GM12874 (cell line): Measurements from ENCODE around the gene LMTK2.

Experiments
- CTCF ChIP-seq: IDR thresholded peaks from 2 replicates; pipeline ENCODE4 v1.5.1; 2011; ENCODE audit warnings: low read depth, mild to moderate bottlenecking, control low read depth, low read length, moderate library complexity; ENCODE audit not compliant: insufficient read depth

Gene LMTK2

GRCh38 chr7:98227939-98228338 lies 121.3 kb downstream of the LMTK2 start:
- no peak for TF ChIP-seq CTCF

- no peak for TF ChIP-seq CTCF
Observed at GRCh38 chr7:98228801-98229200, 122.1 kb downstream of the LMTK2 start.

- TF ChIP-seq CTCF = no peak
Observed at GRCh38 chr7:98229441-98229840, 122.8 kb downstream of the LMTK2 start.

GRCh38 chr7:98229991-98230745 lies 123.5 kb downstream of the LMTK2 start:
- no peak for TF ChIP-seq CTCF

- TF ChIP-seq CTCF = no peak
Observed at GRCh38 chr7:98230746-98231471, 124.2 kb downstream of the LMTK2 start.

- TF ChIP-seq CTCF = no peak
Observed at GRCh38 chr7:98231493-98232262, 125.0 kb downstream of the LMTK2 start.

- TF ChIP-seq CTCF = no peak
Observed at GRCh38 chr7:98232263-98232585, 125.6 kb downstream of the LMTK2 start.
